Osteocyte (in vitro differentiated cells): Measurements from ENCODE around the gene DRAM1. TPM values are rescaled to one million over a fixed set of nuclear protein-coding genes. Genes with fewer than 3 reads are reported as not detected.
A peak's percentile ranks its signal among the peaks of the same experiment; 100 is the strongest.

Experiments
- DNase-seq: peaks from one replicate; pipeline ENCODE4 v3.0.0; 2021; ENCODE audit warnings: mixed read lengths; ENCODE audit not compliant: unreplicated experiment; ENCODE audit errors: extremely low spot score
- H3K27ac Mint-ChIP-seq: one replicate; pipeline ENCODE4 v1.8.0; 2021; ENCODE audit warnings: mild to moderate bottlenecking, mixed read lengths; ENCODE audit not compliant: unreplicated experiment
- H3K27me3 Mint-ChIP-seq: one replicate; pipeline ENCODE4 v1.8.0; 2021; ENCODE audit warnings: mixed read lengths; ENCODE audit not compliant: unreplicated experiment
- H3K36me3 Mint-ChIP-seq: one replicate; pipeline ENCODE4 v1.8.0; 2021; ENCODE audit warnings: mixed read lengths; ENCODE audit not compliant: unreplicated experiment
- H3K4me1 Mint-ChIP-seq: one replicate; pipeline ENCODE4 v1.8.0; 2021; ENCODE audit warnings: mixed read lengths; ENCODE audit not compliant: unreplicated experiment
- H3K4me3 Mint-ChIP-seq: one replicate; pipeline ENCODE4 v1.8.0; 2021; ENCODE audit warnings: mild to moderate bottlenecking, moderate library complexity, mixed read lengths; ENCODE audit not compliant: unreplicated experiment
- H3K9me3 Mint-ChIP-seq: one replicate; pipeline ENCODE4 v1.8.0; 2021; ENCODE audit warnings: mixed read lengths; ENCODE audit not compliant: unreplicated experiment
- total RNA-seq: library from RNA; stranded (reverse); gene quantifications from 2 replicates; pipeline ENCODE4 v1.2.1, GENCODE V29; 2021
- TF ChIP-seq, protein P1 (sequence below): fragments of 200-600 bp; sonication (generic); IDR thresholded peaks from 2 replicates; pipeline ENCODE4 v1.5.0; 2021; ENCODE audit warnings: antibody characterized with exemption, mild to moderate bottlenecking, moderate library complexity

DRAM1 gene
- total RNA-seq, 1 donor from 2014 or later: 20.0 TPM

DNA sequence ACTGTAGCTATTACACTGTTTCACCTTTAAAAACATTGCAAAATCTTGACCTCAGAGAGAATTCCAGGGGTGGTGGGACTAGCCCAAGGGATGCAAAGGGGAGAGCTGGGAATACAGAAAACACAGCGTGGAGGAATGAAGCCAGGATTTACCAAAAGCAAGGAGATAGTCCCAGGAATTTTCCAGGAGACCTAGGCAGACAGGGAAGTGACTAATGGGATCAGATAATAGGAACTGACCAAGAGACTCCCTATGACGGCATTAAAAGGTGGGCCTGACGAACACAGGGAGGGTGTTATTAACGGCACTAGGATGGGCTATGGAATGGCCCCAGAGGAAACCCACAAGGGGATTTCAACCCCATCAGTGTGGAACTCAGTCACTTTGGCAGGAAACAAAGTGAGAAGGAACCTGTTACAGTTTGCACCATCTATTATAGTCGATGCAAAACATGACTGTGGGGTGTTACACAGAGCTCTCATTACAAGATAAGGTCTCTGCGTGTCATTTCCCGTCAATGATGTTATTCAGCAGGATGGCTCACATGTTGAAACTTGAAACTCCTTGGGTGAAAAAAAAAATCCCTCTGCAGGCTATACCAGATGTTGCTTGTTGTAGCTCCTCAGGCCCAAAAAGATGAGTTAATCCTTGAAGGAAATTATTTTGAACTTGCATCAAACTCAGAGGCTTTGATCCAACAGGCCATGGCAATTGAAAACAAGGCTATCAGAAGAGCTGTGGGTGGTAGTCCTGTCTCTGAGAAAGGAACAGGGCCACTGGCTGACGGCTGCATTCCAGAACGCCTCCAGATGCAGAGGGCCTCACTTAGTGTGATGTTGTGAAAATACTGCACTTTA, 58.7 kb downstream of the DRAM1 start:
- Mint-ChIP-seq H3K36me3 (no peaks in the 10 kb centered on the region), H3K27ac (no peak overlapping the region), H3K4me3 (no peak overlapping the region), H3K4me1 (peaks cover 15% of the 10 kb centered on the region), H3K9me3 (no peaks in the 10 kb centered on the region), H3K27me3 (peaks cover 4% of the 10 kb centered on the region)
- TF ChIP-seq, protein P1, sequence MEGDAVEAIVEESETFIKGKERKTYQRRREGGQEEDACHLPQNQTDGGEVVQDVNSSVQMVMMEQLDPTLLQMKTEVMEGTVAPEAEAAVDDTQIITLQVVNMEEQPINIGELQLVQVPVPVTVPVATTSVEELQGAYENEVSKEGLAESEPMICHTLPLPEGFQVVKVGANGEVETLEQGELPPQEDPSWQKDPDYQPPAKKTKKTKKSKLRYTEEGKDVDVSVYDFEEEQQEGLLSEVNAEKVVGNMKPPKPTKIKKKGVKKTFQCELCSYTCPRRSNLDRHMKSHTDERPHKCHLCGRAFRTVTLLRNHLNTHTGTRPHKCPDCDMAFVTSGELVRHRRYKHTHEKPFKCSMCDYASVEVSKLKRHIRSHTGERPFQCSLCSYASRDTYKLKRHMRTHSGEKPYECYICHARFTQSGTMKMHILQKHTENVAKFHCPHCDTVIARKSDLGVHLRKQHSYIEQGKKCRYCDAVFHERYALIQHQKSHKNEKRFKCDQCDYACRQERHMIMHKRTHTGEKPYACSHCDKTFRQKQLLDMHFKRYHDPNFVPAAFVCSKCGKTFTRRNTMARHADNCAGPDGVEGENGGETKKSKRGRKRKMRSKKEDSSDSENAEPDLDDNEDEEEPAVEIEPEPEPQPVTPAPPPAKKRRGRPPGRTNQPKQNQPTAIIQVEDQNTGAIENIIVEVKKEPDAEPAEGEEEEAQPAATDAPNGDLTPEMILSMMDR: no peak
- DNase-seq: no peak

DNA sequence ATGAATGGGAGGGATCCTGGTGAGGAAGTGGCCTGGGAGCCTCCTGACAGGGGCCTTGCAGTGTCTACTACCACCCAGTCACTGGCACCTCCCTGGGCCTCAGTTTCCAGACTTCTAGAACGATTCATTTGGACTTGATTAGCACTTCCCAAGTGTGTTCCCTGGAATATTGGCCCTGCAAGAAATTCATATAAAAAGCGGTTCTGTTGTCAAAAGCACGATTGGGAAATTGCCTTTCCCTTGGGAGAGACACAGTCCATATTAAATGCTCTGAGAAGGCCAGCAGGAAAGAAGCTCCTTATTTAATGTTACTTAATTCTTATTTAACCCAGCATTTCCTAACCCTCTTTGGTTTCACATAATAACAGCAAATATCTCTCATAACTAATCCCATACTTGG, 61.9 kb downstream of the DRAM1 start:
- no peak overlapping the region for H3K4me3 Mint-ChIP-seq
- no peaks in the 10 kb centered on the region for H3K9me3 Mint-ChIP-seq
- TF ChIP-seq, protein P1: no peak
- peaks cover 15% of the 10 kb centered on the region for H3K4me1 Mint-ChIP-seq
- no peaks in the 10 kb centered on the region for H3K36me3 Mint-ChIP-seq
- H3K27me3 Mint-ChIP-seq: peaks cover 4% of the 10 kb centered on the region
- H3K27ac Mint-ChIP-seq: no peak overlapping the region
- DNase-seq: no peak

DNA sequence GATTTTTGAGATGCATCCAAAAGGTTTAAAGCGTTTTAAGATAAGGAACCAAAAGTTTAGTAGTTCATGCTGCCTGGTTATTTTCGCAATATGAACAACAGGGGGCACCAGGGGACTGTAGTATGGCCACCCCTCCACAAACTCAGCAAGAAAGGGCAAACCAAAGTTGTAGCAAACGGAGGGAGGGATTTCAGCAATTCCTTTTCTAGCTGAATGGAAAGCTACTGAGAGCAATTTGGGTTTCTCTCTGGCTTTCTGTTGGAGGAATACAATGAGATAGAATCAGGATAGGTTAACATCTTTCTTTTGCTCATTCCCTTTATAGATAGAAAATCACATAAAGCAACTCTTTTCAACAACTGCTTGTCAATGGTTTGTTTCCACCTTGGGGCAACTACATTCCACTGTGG, 62.5 kb downstream of the DRAM1 start:
- Mint-ChIP-seq H3K36me3 (no peaks in the 10 kb centered on the region), H3K27ac (no peak overlapping the region), H3K4me3 (no peak overlapping the region), H3K27me3 (peaks cover 4% of the 10 kb centered on the region), H3K4me1 (peaks cover 15% of the 10 kb centered on the region), H3K9me3 (no peaks in the 10 kb centered on the region)
- TF ChIP-seq, protein P1: peak; percentile 88
- no peak for DNase-seq

DNA sequence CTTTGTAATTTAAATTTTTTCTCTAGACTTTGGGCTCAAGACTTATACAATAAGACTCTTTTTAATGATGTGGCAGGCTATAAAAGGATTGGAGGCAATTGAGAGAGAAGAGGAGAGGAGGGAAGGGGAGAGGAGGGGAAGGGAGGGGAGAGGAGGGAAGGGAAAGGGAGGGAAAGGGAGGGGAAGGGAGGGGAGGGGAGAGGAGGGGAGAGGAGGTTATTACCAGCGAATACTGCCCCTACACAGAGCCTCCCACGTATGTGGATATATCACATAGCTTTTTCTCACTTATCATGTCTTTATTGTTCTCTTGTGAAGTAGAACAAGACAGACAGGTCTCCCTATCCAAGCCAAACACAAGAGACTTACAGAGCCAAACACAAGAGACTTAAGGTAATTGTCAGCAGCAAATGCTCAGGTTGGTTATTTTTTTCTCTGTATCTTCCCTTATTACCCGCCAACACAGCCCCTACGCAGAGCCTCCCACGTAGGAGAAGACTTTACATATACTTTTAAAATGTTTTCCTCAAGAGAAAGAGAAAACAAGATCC, 63.1 kb downstream of the DRAM1 start:
- TF ChIP-seq, protein P1: no peak
- no peak for DNase-seq
- no peaks in the 10 kb centered on the region for H3K36me3 Mint-ChIP-seq
- H3K4me1 Mint-ChIP-seq: peaks cover 18% of the 10 kb centered on the region
- no peaks in the 10 kb centered on the region for H3K9me3 Mint-ChIP-seq
- H3K27ac Mint-ChIP-seq: no peak overlapping the region
- peaks cover 4% of the 10 kb centered on the region for H3K27me3 Mint-ChIP-seq
- no peak overlapping the region for H3K4me3 Mint-ChIP-seq
